HepG2 (cell line): ENCODE measurements around the gene AVPR2. TPM values are rescaled to one million over a fixed set of nuclear protein-coding genes. Genes with fewer than 3 reads are reported as not detected.

Experiments
- ARNTL ChIP-seq: sonication (generic); formaldehyde crosslinking; IDR thresholded peaks from 2 replicates; pipeline ENCODE4 v1.4.0; 2020; ENCODE audit warnings: mild to moderate bottlenecking, missing genetic modification reagents
- MIXL1 ChIP-seq: IDR thresholded peaks from 2 replicates; pipeline ENCODE4 v1.6.1; 2016
- NONO ChIP-seq, 2 experiments: fragments of 450-650 bp in 1 of 2; sonication (generic) in 1 of 2; formaldehyde crosslinking in 1 of 2; IDR thresholded peaks in 1 of 2; conservative IDR thresholded peaks in 1 of 2; 2 replicates each; pipeline versions ENCODE4 v1.6.1 to v1.8.0; 2017 to 2022; ENCODE audit warnings: mild to moderate bottlenecking in 1 of 2, missing genetic modification reagents in 1 of 2, moderate library complexity in 1 of 2
- NRL ChIP-seq: sonication (generic); formaldehyde crosslinking; IDR thresholded peaks from 2 replicates; pipeline ENCODE4 v1.5.0; 2020; ENCODE audit warnings: missing genetic modification reagents, mild to moderate bottlenecking, moderate library complexity, borderline replicate concordance
- TARDBP ChIP-seq: sonication (generic); formaldehyde crosslinking; IDR thresholded peaks from 2 replicates; pipeline ENCODE4 v1.8.0; 2022; ENCODE audit warnings: mild to moderate bottlenecking, missing genetic modification reagents
- TOPORS ChIP-seq: sonication (generic); formaldehyde crosslinking; IDR thresholded peaks from 2 replicates; pipeline ENCODE4 v1.8.0; 2023; ENCODE audit warnings: mild to moderate bottlenecking, missing genetic modification reagents
- ZNF264 ChIP-seq: sonication (generic); formaldehyde crosslinking; IDR thresholded peaks from 2 replicates; pipeline ENCODE4 v1.4.0; 2020; ENCODE audit warnings: missing genetic modification reagents
- polyA plus RNA-seq, 8 experiments: library from polyadenylated mRNA; depleted of rRNA in 3 of 8; stranded (reverse) in 7 of 8; unstranded in 1 of 8; fragments of >200 nt; fragmentation: Illumina TruSeq in 4 of 8; extraction: Trizol in 4 of 8; gene quantifications; 2 replicates each; pipeline versions ENCODE4 v1.2.1 to v1.2.3, GENCODE V29; 2011 to 2016; ENCODE audit warnings: low read depth in 4 of 8, missing spikeins in 1 of 8, mixed read lengths in 1 of 8; ENCODE audit not compliant: insufficient read depth in 1 of 8
- total RNA-seq, 5 experiments: library from RNA; depleted of rRNA; stranded (reverse); fragments of >200 nt; fragmentation: Illumina TruSeq; extraction: Trizol; gene quantifications; 2 replicates each; pipeline ENCODE4 v1.2.3, GENCODE V29; 2016; ENCODE audit warnings: low read depth in 1 of 5
- TF ChIP-seq, protein P1 (sequence below): sonication (generic); formaldehyde crosslinking; IDR thresholded peaks from 2 replicates; pipeline ENCODE4 v1.4.0; 2020; ENCODE audit warnings: missing genetic modification reagents, borderline replicate concordance
- TF ChIP-seq, protein P2 (sequence below): sonication (generic); formaldehyde crosslinking; IDR thresholded peaks from 2 replicates; pipeline ENCODE4 v1.4.0; 2020; ENCODE audit warnings: mild to moderate bottlenecking, missing genetic modification reagents
- TF ChIP-seq, protein P3 (sequence below): sonication (generic); formaldehyde crosslinking; IDR thresholded peaks from 2 replicates; pipeline ENCODE4 v1.4.0; 2020; ENCODE audit warnings: missing genetic modification reagents
- TF ChIP-seq, protein P4 (sequence below): fragments of 450-650 bp; IDR thresholded peaks from 2 replicates; pipeline ENCODE4 v1.6.1; 2017

The AVPR2 gene
- total and polyA plus RNA-seq, 2 of the 13 experiments (the other 11 are each of a cell fraction or from before 2014, with no cell fraction given) = not detected

DNA sequence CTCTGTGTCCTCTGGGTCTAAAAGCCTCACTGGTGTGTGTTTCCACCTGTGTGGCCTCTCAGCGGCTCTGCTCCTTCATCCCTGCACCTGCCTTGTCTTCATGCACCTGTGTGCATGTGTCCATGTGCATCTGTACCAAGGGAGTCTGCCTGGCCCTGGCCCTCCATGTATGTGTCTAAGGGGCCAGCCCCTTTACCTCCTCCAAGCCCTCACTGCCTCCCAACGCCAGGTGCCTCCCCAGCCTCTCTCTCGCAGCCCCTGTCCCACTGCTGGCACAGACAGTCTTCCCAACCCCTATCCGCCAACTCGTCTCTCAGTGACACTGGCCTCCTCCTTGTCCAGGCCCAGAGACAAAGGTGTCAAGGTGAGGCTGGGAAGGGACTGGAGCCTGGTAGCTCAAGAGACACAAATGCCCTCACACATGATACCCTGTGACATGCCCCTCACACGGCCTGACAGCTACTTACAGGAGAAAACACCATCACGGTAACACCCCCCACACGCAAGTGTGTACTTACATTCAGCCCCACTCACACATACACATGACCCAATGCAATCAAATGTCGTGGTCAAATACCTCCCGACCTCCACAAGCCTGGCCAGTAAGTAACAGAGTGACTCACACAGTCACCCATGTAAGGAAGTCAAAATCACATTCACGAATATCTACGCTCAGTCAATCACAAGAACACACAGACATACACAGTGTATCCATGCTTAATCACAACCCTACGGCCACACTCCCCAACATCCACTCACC lies 29.9 kb upstream of the AVPR2 start (continued):
- TF ChIP-seq, protein P1, sequence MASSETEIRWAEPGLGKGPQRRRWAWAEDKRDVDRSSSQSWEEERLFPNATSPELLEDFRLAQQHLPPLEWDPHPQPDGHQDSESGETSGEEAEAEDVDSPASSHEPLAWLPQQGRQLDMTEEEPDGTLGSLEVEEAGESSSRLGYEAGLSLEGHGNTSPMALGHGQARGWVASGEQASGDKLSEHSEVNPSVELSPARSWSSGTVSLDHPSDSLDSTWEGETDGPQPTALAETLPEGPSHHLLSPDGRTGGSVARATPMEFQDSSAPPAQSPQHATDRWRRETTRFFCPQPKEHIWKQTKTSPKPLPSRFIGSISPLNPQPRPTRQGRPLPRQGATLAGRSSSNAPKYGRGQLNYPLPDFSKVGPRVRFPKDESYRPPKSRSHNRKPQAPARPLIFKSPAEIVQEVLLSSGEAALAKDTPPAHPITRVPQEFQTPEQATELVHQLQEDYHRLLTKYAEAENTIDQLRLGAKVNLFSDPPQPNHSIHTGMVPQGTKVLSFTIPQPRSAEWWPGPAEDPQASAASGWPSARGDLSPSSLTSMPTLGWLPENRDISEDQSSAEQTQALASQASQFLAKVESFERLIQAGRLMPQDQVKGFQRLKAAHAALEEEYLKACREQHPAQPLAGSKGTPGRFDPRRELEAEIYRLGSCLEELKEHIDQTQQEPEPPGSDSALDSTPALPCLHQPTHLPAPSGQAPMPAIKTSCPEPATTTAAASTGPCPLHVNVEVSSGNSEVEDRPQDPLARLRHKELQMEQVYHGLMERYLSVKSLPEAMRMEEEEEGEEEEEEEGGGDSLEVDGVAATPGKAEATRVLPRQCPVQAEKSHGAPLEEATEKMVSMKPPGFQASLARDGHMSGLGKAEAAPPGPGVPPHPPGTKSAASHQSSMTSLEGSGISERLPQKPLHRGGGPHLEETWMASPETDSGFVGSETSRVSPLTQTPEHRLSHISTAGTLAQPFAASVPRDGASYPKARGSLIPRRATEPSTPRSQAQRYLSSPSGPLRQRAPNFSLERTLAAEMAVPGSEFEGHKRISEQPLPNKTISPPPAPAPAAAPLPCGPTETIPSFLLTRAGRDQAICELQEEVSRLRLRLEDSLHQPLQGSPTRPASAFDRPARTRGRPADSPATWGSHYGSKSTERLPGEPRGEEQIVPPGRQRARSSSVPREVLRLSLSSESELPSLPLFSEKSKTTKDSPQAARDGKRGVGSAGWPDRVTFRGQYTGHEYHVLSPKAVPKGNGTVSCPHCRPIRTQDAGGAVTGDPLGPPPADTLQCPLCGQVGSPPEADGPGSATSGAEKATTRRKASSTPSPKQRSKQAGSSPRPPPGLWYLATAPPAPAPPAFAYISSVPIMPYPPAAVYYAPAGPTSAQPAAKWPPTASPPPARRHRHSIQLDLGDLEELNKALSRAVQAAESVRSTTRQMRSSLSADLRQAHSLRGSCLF (CRISPR knock-in tag) = no peak
- TF ChIP-seq, protein P2, sequence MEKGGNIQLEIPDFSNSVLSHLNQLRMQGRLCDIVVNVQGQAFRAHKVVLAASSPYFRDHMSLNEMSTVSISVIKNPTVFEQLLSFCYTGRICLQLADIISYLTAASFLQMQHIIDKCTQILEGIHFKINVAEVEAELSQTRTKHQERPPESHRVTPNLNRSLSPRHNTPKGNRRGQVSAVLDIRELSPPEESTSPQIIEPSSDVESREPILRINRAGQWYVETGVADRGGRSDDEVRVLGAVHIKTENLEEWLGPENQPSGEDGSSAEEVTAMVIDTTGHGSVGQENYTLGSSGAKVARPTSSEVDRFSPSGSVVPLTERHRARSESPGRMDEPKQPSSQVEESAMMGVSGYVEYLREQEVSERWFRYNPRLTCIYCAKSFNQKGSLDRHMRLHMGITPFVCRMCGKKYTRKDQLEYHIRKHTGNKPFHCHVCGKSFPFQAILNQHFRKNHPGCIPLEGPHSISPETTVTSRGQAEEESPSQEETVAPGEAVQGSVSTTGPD (CRISPR knock-in tag) = no peak
- TF ChIP-seq, protein P3, sequence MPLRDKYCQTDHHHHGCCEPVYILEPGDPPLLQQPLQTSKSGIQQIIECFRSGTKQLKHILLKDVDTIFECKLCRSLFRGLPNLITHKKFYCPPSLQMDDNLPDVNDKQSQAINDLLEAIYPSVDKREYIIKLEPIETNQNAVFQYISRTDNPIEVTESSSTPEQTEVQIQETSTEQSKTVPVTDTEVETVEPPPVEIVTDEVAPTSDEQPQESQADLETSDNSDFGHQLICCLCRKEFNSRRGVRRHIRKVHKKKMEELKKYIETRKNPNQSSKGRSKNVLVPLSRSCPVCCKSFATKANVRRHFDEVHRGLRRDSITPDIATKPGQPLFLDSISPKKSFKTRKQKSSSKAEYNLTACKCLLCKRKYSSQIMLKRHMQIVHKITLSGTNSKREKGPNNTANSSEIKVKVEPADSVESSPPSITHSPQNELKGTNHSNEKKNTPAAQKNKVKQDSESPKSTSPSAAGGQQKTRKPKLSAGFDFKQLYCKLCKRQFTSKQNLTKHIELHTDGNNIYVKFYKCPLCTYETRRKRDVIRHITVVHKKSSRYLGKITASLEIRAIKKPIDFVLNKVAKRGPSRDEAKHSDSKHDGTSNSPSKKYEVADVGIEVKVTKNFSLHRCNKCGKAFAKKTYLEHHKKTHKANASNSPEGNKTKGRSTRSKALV (CRISPR knock-in tag) = no peak
- TF ChIP-seq, protein P4, sequence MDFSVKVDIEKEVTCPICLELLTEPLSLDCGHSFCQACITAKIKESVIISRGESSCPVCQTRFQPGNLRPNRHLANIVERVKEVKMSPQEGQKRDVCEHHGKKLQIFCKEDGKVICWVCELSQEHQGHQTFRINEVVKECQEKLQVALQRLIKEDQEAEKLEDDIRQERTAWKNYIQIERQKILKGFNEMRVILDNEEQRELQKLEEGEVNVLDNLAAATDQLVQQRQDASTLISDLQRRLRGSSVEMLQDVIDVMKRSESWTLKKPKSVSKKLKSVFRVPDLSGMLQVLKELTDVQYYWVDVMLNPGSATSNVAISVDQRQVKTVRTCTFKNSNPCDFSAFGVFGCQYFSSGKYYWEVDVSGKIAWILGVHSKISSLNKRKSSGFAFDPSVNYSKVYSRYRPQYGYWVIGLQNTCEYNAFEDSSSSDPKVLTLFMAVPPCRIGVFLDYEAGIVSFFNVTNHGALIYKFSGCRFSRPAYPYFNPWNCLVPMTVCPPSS = no peak
- TF ChIP-seq MIXL1 (CRISPR knock-in tag) = no peak
- TF ChIP-seq TOPORS (CRISPR knock-in tag) = no peak
- no peak for TF ChIP-seq TARDBP
- no peak for TF ChIP-seq ZNF264 (CRISPR knock-in tag)
- no peak for TF ChIP-seq ARNTL (CRISPR knock-in tag)
- TF ChIP-seq NONO (IDR thresholded peaks at IDR 0.05) = no peak
- TF ChIP-seq NONO (CRISPR knock-in tag; conservative IDR thresholded peaks at IDR 0.05) = no peak
- no peak for TF ChIP-seq NRL (CRISPR knock-in tag)
